MM.1S (cell line): ENCODE measurements around the gene TSPAN9.

Source experiments
- DNase-seq: peaks from one replicate; pipeline ENCODE4 v3.0.0-alpha.2; 2015
- H2AFZ ChIP-seq: fragments of 300-600 bp; sonication (generic); 2 replicates; pipeline ENCODE4 v1.6.0; 2016; ENCODE audit warnings: antibody characterized with exemption, low read length
- H3F3A ChIP-seq: fragments of 300-600 bp; sonication (generic); 2 replicates; pipeline ENCODE4 v1.6.1; 2016; ENCODE audit warnings: mild to moderate bottlenecking, antibody characterized with exemption, low read length, moderate library complexity, mixed read lengths; ENCODE audit not compliant: insufficient read depth
- H3K27ac ChIP-seq: fragments of 300-600 bp; sonication (generic); 2 replicates; pipeline ENCODE4 v1.5.1; 2016; ENCODE audit warnings: mild to moderate bottlenecking, low read length
- H3K27me3 ChIP-seq: fragments of 300-600 bp; sonication (generic); replicated peaks from 2 replicates; pipeline ENCODE4 v1.6.0; 2016; ENCODE audit warnings: low read length; ENCODE audit not compliant: insufficient read depth
- H3K36me3 ChIP-seq: fragments of 300-600 bp; sonication (generic); replicated peaks from 2 replicates; pipeline ENCODE4 v1.6.1; 2016; ENCODE audit warnings: mild to moderate bottlenecking, low read length, mixed read lengths; ENCODE audit not compliant: insufficient read depth
- H3K4me1 ChIP-seq: fragments of 300-600 bp; sonication (generic); 2 replicates; pipeline ENCODE4 v1.6.1; 2016; ENCODE audit warnings: low read length, mixed read lengths
- H3K4me2 ChIP-seq: fragments of 300-600 bp; sonication (generic); 2 replicates; pipeline ENCODE4 v1.6.0; 2016; ENCODE audit warnings: low read depth, low read length
- H3K4me3 ChIP-seq: fragments of 300-600 bp; sonication (generic); 2 replicates; pipeline ENCODE4 v1.5.1; 2016; ENCODE audit warnings: low read length, mixed read lengths
- H3K79me2 ChIP-seq: fragments of 300-600 bp; sonication (generic); 2 replicates; pipeline ENCODE4 v1.6.1; 2016; ENCODE audit warnings: mixed run types, low read length, mixed read lengths
- H3K9ac ChIP-seq: fragments of 300-600 bp; sonication (generic); 2 replicates; pipeline ENCODE4 v1.6.1; 2016; ENCODE audit warnings: low read length, mixed read lengths
- H3K9me2 ChIP-seq: fragments of 300-600 bp; sonication (generic); replicated peaks from 2 replicates; pipeline ENCODE4 v1.6.1; 2016; ENCODE audit warnings: mild to moderate bottlenecking, low read length, mixed read lengths; ENCODE audit not compliant: insufficient read depth
- H3K9me3 ChIP-seq: fragments of 300-600 bp; sonication (generic); replicated peaks from 2 replicates; pipeline ENCODE4 v1.6.1; 2016; ENCODE audit warnings: mild to moderate bottlenecking, low read length, mixed read lengths; ENCODE audit not compliant: insufficient read depth
- H4K20me1 ChIP-seq: fragments of 300-600 bp; sonication (generic); 2 replicates; pipeline ENCODE4 v1.6.1; 2016; ENCODE audit warnings: mild to moderate bottlenecking, low read length, moderate library complexity, mixed read lengths; ENCODE audit not compliant: insufficient read depth
- EZH2 ChIP-seq: fragments of 300-600 bp; sonication (generic); optimal IDR thresholded peaks from 2 replicates; pipeline ENCODE3; 2017; ENCODE audit warnings: low read depth, mild to moderate bottlenecking, antibody characterized with exemption, low read length, mixed read lengths
- EZH2phosphoT487 ChIP-seq: fragments of 300-600 bp; sonication (generic); IDR thresholded peaks from 2 replicates; pipeline ENCODE4 v1.6.1; 2018; ENCODE audit warnings: antibody characterized with exemption, low read length
- TF ChIP-seq, protein P1 (sequence below): fragments of 300-600 bp; sonication (generic); IDR thresholded peaks from 2 replicates; pipeline ENCODE4 v1.5.1; 2016; ENCODE audit warnings: antibody characterized with exemption, low read length, mixed read lengths

TSPAN9 gene

DNA sequence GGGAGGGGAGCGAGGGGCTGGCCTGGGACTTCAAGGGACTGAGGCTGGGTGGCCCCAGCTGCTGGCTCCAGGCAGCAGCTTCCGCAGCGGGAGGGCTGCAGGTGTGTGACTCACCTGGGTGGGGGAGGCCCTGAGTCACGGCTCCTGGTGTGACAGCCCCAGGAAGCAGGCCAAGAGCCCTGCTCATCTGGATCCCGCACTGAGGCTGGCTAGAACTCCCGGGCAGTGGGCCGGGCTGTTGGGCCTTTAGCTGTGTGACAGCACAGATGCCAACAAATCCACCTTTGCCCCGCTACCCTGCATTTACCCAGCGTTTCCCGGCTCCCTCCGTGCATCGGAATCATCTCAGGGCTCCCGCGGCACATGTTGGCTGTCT is 233.8 kb downstream of the TSPAN9 start:
- Histone ChIP-seq H3K27me3 (peaks cover 99% of the 10 kb centered on the region), H2AFZ (no peak overlapping the region), H3K9me3 (no peaks in the 10 kb centered on the region), H3F3A (no peaks in the 10 kb centered on the region), H3K27ac (no peak overlapping the region), H3K9ac (no peak overlapping the region), H3K4me1 (no peaks in the 10 kb centered on the region), H3K4me3 (no peak overlapping the region), H3K4me2 (no peak overlapping the region), H3K9me2 (no peaks in the 10 kb centered on the region), H3K36me3 (no peaks in the 10 kb centered on the region), H3K79me2 (no peaks in the 10 kb centered on the region), H4K20me1 (no peaks in the 10 kb centered on the region)
- TF ChIP-seq EZH2phosphoT487 = no peak
- TF ChIP-seq, protein P1, sequence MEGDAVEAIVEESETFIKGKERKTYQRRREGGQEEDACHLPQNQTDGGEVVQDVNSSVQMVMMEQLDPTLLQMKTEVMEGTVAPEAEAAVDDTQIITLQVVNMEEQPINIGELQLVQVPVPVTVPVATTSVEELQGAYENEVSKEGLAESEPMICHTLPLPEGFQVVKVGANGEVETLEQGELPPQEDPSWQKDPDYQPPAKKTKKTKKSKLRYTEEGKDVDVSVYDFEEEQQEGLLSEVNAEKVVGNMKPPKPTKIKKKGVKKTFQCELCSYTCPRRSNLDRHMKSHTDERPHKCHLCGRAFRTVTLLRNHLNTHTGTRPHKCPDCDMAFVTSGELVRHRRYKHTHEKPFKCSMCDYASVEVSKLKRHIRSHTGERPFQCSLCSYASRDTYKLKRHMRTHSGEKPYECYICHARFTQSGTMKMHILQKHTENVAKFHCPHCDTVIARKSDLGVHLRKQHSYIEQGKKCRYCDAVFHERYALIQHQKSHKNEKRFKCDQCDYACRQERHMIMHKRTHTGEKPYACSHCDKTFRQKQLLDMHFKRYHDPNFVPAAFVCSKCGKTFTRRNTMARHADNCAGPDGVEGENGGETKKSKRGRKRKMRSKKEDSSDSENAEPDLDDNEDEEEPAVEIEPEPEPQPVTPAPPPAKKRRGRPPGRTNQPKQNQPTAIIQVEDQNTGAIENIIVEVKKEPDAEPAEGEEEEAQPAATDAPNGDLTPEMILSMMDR = no peak
- no peak for TF ChIP-seq EZH2
- DNase-seq = no peak

DNA sequence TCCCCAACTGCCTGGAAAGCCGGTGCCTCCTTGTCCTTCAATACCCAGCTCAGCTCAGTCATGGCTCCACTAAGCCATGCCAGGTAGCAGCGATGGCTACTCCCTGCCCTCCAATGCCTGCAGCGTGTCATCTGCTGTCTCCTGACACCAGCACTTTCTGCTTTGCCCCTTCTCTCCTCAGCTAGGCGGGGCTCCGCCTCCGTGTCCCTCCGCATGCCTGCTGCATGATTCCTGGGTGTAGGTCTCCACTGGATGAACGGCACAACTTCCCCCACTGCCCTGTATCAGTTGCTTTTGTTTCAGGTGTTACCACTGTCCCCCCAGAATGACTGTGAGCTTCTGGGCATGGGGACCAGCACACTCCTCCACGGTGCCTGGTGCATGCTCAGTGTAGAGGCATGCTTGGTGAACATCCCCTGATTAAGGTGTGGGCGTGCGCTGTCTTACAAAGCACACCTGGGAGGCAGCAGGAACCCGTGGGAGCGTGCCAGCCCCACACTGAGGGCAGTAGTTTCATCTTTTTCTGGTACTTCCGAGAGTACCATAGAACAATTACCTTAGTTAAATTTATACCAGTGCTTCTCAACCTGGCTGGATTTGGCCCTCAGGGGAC is 234.4 kb downstream of the TSPAN9 start:
- H3K9me2 ChIP-seq = no peaks in the 10 kb centered on the region
- H3K4me1 ChIP-seq = no peaks in the 10 kb centered on the region
- no peak overlapping the region for H2AFZ ChIP-seq
- H3K4me3 ChIP-seq = no peak overlapping the region
- peaks cover 99% of the 10 kb centered on the region for H3K27me3 ChIP-seq
- H3K9me3 ChIP-seq = no peaks in the 10 kb centered on the region
- H3K4me2 ChIP-seq = no peak overlapping the region
- H3K36me3 ChIP-seq = no peaks in the 10 kb centered on the region
- no peak for DNase-seq
- H3K27ac ChIP-seq = no peak overlapping the region
- no peaks in the 10 kb centered on the region for H4K20me1 ChIP-seq
- TF ChIP-seq EZH2 (no peak), EZH2phosphoT487 (no peak)
- TF ChIP-seq, protein P1 = no peak
- no peaks in the 10 kb centered on the region for H3F3A ChIP-seq
- no peak overlapping the region for H3K9ac ChIP-seq
- no peaks in the 10 kb centered on the region for H3K79me2 ChIP-seq

DNA sequence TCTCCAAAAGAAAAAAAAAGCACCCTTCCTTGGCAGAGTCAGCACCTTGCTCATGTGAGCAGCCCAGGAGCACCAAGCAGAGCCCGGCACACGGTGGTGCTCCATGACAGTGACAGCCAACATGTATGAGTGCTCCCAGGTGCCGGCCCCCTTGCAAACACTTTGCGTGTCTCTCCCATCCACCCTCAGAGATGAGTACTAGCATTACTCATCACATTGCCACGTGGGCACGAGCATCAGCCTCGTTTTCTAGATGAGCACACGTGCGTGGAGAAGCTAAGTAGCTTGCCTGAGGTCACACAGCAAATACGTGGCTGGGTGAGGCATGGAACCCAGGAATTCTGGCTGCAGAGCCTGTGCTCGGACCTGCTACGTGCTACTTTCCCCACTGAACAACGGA is 235.9 kb downstream of the TSPAN9 start:
- Histone ChIP-seq H3K36me3 (no peaks in the 10 kb centered on the region), H3K9me2 (no peaks in the 10 kb centered on the region), H3K27ac (no peak overlapping the region), H3K4me1 (no peaks in the 10 kb centered on the region), H3K79me2 (no peaks in the 10 kb centered on the region), H3K4me2 (no peak overlapping the region), H2AFZ (no peak overlapping the region), H3K9ac (no peak overlapping the region), H3K27me3 (peaks cover 99% of the 10 kb centered on the region), H4K20me1 (no peaks in the 10 kb centered on the region), H3F3A (no peaks in the 10 kb centered on the region), H3K9me3 (no peaks in the 10 kb centered on the region), H3K4me3 (no peak overlapping the region)
- TF ChIP-seq, protein P1 = no peak
- TF ChIP-seq EZH2 = no peak
- no peak for TF ChIP-seq EZH2phosphoT487
- DNase-seq = no peak
